Tibial nerve (tissue), 4 donors: ENCODE measurements around the gene BRINP3.

Experiments used
- CTCF ChIP-seq, 5 experiments: fragments of 200-600 bp in 3 of 5; fragments of 450-650 bp in 2 of 5; sonication (generic) in 3 of 5; IDR thresholded peaks; one replicate each; pipeline ENCODE4 v1.5.1; 2016 to 2019; ENCODE audit warnings: antibody characterized with exemption in 5 of 5, mild to moderate bottlenecking in 3 of 5, moderate library complexity in 2 of 5
- EP300 ChIP-seq, 2 donors: sonication (generic); formaldehyde crosslinking; IDR thresholded peaks; one replicate each; pipeline ENCODE4 v1.6.1; 2017; ENCODE audit warnings: antibody characterized with exemption in 2 of 2, mild to moderate bottlenecking in 1 of 2
- POLR2A ChIP-seq, 2 donors: fragments of 450-650 bp; IDR thresholded peaks; one replicate each; pipeline ENCODE4 v1.6.1; 2017; ENCODE audit warnings: antibody characterized with exemption in 2 of 2, mild to moderate bottlenecking in 2 of 2, moderate library complexity in 2 of 2

GRCh38 chr1:190436615-190437014, 41.0 kb downstream of the BRINP3 start:
- TF ChIP-seq CTCF (IDR thresholded peaks at IDR 0.05): no peak
- no peak for TF ChIP-seq POLR2A (IDR thresholded peaks at IDR 0.05)
- TF ChIP-seq EP300 (IDR thresholded peaks at IDR 0.05): no peak
